Muscle of back (tissue), 11 donors: ENCODE data around the gene SLC35F4. TPM values are rescaled to one million over a fixed set of nuclear protein-coding genes. Genes with fewer than 3 reads are reported as not detected.
"Not testable (repeated sequence)": the region's sequence is repeated elsewhere in the genome, so short reads cannot be mapped to it uniquely, and the experiment has no call there.

Source experiments
- DNase-seq, 3 donors: peaks; one replicate each; pipeline versions ENCODE4 v3.0.0 to v3.0.0-alpha.2; 2013
- polyA plus RNA-seq, 10 donors: library from polyadenylated mRNA; unstranded; fragments of 120-200 nt; gene quantifications; one replicate each; pipeline ENCODE4 v1.2.1, GENCODE V29; 2013; ENCODE audit not compliant: insufficient read length in 10 of 10

The SLC35F4 gene
- polyA plus RNA-seq, 10 donors = 0.11 to 0.52 (median 0.28) TPM

- DNase-seq = no peak
These were observed 56.1 kb downstream of the SLC35F4 start for GRCh38 chr14:57809808-57810207.

- DNase-seq = no peak
These were observed 68.7 kb downstream of the SLC35F4 start for GRCh38 chr14:57797160-57797559.

GRCh38 chr14:57796556-57796955 is 69.3 kb downstream of the SLC35F4 start:
- no peak for DNase-seq

GRCh38 chr14:57785058-57785457 is 80.8 kb downstream of the SLC35F4 start:
- DNase-seq = no peak

GRCh38 chr14:57771801-57772200 is 94.1 kb downstream of the SLC35F4 start:
- DNase-seq = no peak

GRCh38 chr14:57769863-57770523 is 95.9 kb downstream of the SLC35F4 start:
- no peak for DNase-seq

GRCh38 chr14:57761800-57762199 is 104.1 kb downstream of the SLC35F4 start:
- DNase-seq = no peak

GRCh38 chr14:57760896-57761295 is 105.0 kb downstream of the SLC35F4 start:
- peak in 2 of 3 donors; percentile 16 to 55 for DNase-seq

- DNase-seq = peak in 1 of 3 donors; percentile 18
These were observed 110.8 kb downstream of the SLC35F4 start for GRCh38 chr14:57755018-57755521.

GRCh38 chr14:57754527-57754926 is 111.4 kb downstream of the SLC35F4 start:
- no peak for DNase-seq

GRCh38 chr14:57753821-57754220 is 112.1 kb downstream of the SLC35F4 start:
- no peak for DNase-seq

GRCh38 chr14:57752142-57752695 is 113.7 kb downstream of the SLC35F4 start:
- DNase-seq = not testable (repeated sequence)

GRCh38 chr14:57751400-57751799 is 114.5 kb downstream of the SLC35F4 start:
- no peak for DNase-seq

GRCh38 chr14:57749267-57749666 is 116.6 kb downstream of the SLC35F4 start:
- no peak for DNase-seq

- DNase-seq = no peak
These were observed 117.6 kb downstream of the SLC35F4 start for GRCh38 chr14:57748279-57748678.

GRCh38 chr14:57747036-57747435 is 118.9 kb downstream of the SLC35F4 start:
- DNase-seq = no peak

- DNase-seq = no peak
These were observed 119.3 kb downstream of the SLC35F4 start for GRCh38 chr14:57746563-57746962.

- no peak for DNase-seq
These were observed 126.4 kb downstream of the SLC35F4 start for GRCh38 chr14:57739516-57739915.

GRCh38 chr14:57737598-57737997 is 128.3 kb downstream of the SLC35F4 start:
- no peak for DNase-seq

GRCh38 chr14:57736391-57736790 is 129.5 kb downstream of the SLC35F4 start:
- no peak for DNase-seq

GRCh38 chr14:57735276-57735675 is 130.6 kb downstream of the SLC35F4 start:
- no peak for DNase-seq

GRCh38 chr14:57732463-57733285 is 133.2 kb downstream of the SLC35F4 start:
- DNase-seq = peak; percentile 15 to 48 (median 32)
